Non-pigmented ciliary epithelial cell (primary cell): ENCODE results near the gene ADAMTSL1.

Source experiments
- DNase-seq: peaks from one replicate; pipeline ENCODE4 v3.0.0-alpha.2; 2010; ENCODE audit warnings: low read depth

ADAMTSL1 gene

GRCh38 chr9:18699764-18700163, 225.8 kb downstream of the ADAMTSL1 start:
- no peak for DNase-seq

DNA sequence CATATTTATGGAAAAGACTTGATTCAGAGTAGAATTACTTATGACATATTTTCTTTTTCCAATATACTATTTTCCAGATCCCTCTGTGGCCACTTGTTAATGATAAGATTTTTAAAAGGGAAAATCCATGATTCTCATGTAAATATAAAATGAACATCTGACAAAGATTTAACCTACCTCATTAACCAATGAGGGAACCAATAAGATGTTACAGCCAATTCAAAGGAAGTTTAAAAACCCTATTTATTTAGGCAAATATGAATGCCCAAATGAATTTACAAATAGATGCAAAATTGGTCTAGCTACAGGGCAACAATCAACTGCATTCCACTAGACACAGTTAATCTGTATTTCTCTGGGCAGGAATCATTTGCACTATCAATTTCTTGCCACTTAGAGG, 226.8 kb downstream of the ADAMTSL1 start:
- DNase-seq = no peak

- DNase-seq = no peak
Observed at GRCh38 chr9:18703151-18703900, 229.4 kb downstream of the ADAMTSL1 start.

- DNase-seq = no peak
Observed at GRCh38 chr9:18703901-18704379, 230.0 kb downstream of the ADAMTSL1 start.

DNA sequence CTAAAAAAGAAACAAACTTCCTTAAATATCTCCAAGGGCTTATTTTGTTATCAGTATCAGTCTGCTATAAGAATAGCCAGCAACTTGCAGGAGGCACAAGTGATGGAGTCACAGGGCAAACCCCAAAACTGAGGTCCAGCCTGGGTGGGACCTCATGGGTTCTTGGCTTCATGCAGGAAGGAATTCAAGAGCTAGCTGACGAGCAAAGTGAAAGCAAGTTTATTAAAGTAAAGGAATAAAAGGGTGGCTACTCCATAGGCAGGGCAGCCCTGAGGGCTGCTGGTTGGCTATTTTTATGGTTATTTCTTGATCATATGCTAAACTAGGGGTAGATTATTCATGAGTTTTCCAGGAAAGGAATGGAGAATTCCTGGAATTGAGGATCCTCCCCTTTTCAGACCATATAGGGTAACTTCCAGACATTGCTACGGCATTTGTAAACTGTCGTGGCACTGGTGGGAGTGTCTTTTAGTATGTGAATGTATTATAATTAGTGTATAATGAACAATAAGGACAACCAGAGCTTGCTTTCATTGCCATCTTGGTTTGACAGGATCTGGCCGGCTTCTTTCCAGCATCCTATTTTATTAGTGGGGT, 231.9 kb downstream of the ADAMTSL1 start:
- no peak for DNase-seq

GRCh38 chr9:18706648-18707047, 232.7 kb downstream of the ADAMTSL1 start:
- DNase-seq = no peak

DNA sequence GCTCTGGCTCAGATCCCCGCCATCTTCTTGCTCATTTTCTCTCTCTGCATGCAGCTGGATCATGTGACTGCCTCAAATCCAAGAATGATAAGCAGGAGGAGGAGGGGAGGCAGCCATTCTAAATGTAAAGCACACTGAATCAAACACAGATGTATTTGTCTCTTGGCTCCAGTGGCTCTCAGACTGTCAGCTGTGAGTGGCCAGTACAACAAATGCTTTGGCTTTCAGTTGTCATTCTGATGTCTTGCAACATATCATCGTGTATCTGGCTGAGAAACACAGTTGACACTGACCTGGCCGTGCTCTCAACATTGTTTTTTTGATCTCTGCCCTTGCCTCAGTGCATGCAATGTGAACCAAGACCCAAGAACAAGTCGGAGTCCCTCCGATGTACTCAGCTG, 233.1 kb downstream of the ADAMTSL1 start:
- no peak for DNase-seq

- DNase-seq = no peak
Observed at GRCh38 chr9:18707489-18708205, 233.7 kb downstream of the ADAMTSL1 start.

GRCh38 chr9:18708429-18708828, 234.5 kb downstream of the ADAMTSL1 start:
- no peak for DNase-seq

- no peak for DNase-seq
Observed at GRCh38 chr9:18710065-18710464, 236.1 kb downstream of the ADAMTSL1 start.

DNA sequence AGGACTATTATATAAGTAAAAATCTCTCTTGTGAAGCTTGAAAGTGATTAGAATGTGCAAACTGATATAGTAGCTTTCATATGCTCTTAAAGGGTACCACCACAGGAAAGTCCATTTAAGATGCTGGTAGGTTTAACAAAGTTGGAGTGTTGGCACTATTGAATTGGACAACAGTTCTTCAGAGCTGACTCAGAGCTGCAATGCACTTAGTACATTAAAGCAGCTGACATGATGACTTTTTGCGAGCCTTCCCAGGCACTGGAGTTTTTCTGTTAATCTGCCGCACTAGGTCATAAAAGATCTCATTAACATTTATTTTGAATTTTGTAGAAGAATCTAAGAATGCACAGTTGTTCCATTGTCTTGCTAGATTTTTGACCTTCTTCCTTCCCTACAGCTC, 243.8 kb downstream of the ADAMTSL1 start:
- no peak for DNase-seq

- no peak for DNase-seq
Observed at GRCh38 chr9:18718393-18718792, 244.4 kb downstream of the ADAMTSL1 start.

- DNase-seq = no peak
Observed at GRCh38 chr9:18718932-18719331, 245.0 kb downstream of the ADAMTSL1 start.

DNA sequence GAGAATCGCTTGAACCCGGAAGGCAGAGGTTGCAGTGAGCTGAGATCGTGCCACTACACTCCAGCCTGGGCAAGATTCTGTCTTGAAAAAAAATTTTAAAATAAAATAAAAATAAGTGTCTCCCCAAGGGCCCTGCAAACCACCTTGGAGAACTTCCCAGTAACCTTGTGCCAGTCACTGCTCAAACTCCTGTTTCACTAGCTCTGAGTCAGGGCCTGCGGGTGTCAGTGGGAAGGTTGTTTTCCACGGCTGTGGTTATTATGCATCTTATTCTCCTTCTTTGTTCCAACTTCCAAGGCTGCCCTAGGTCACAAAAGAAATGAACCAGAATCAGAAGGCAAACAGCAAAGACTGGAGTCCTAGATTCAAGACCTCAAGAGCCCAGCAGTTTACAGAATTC, 246.7 kb downstream of the ADAMTSL1 start:
- no peak for DNase-seq

DNA sequence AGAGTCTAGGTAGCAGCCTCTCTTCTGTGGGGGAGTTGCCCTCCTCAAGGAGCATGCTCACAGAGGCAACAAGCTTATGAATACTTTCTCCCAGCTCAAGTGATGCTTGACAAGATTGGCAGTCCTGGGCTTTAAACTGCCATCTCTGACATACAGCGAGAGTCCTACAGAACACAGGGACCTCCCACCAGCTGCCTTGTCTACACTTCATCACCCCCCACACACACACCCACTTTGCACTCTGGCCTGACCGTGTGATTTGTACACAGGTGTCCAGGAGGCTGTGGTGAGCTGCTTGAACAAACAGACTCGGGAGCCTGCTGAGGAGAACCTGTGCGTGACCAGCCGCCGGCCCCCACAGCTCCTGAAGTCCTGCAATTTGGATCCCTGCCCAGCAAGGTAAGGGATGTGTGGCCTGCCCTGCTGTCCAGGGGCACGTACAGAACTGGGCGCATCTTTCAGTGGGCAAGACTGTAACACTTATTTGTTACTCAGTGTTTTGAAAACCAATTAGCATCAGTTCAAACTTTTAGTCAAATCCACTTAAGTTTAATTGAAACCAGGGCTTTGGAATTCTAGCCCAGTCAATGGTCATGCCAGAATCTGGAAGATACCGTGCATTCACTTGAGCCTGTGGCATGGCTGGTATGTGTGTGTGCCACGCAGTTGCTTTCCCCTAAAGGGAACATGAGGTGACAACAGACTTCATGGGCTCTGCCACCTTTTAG, 247.5 kb downstream of the ADAMTSL1 start:
- no peak for DNase-seq

DNA sequence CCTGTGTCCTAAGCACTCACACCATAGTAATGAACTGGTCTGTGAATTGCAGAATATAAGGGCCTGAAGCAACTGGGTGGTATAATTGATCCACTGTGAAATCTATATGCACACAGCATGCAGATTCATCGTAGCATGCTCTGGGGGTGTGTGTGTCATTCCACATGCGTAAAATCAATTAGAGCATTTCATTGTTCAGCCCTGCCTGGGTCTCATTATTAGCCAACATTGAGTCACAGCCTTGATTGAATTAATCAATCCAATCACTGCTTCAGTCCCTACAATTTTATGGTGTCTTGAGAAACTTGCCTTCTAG, 248.0 kb downstream of the ADAMTSL1 start:
- DNase-seq = no peak

DNA sequence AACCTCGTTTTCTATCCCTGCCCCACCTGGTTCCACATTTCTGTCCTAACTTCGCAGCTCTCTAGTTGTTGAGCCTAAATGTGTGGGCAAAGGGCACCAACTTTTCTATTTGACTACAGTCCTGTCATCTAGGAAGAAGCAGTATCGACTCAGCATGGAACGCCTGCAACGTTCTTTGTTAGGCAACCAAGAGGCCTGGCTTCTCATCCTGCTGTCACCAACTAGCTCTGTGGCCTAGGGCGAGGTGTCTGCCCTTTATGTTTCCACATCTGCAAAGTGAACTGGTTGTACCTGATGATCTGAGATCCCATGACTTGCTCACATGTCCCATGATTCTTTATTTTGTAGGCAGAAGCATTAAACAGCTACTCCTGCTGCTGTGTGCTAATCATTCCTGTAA, 248.9 kb downstream of the ADAMTSL1 start:
- no peak for DNase-seq

DNA sequence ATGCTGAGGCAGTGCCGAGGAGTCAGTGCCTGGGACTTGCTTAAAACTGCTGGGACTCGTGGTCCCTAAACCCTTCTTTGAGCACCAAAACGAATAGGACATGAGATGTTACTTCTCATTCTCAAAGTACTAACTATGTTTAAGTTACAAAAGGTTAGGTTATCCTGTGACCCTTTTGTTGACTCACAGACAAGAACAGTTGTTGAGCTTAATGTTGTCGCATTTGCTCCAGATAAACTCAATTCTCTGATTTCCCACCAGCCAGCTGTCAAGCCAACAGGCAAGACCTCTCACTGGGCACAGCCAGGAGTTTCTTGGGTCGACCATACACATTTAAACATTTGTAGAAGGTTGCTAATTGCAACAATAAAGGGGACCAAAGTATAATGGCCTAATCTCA, 249.4 kb downstream of the ADAMTSL1 start:
- DNase-seq = no peak

GRCh38 chr9:18726546-18726945, 252.6 kb downstream of the ADAMTSL1 start:
- no peak for DNase-seq

DNA sequence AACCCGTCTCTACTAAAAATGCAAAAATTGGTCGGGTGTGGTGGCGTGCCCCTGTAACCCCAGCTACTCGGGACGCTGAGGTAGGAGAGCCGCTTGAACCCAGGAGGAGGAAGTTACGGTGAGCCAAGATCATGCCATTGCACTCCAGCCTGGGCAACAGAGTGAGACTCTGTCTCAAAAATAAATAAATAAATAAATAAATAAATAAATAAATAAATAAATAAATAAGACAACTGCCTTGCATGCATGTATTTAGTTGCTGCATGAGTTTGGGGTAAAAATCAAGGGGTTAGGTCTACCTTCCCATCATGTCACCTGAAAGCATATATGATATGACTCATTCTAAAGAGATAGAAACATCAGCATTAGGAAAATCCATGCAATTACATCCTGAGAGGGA, 254.0 kb downstream of the ADAMTSL1 start:
- no peak for DNase-seq

- no peak for DNase-seq
Observed at GRCh38 chr9:18728642-18729041, 254.7 kb downstream of the ADAMTSL1 start.

DNA sequence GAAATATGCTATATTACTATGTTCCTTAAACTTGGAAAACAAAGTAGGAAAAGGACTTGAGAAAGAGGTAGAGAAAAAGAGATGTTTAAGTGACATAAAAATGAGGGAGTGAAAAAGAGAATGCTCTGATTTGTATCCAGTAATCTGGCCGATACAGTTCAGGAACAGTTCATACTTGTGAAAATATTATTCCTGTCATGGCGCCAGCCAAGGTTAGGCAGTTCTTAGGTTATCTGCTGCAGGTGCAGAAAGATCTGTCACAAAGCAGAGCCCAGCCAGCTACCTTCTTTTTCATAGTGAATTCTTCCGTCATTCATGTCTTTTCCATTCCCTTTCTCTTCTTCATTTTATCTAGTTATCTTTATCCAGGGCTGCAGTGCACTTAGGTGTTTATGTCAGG, 256.3 kb downstream of the ADAMTSL1 start:
- no peak for DNase-seq

GRCh38 chr9:18739127-18739526, 265.2 kb downstream of the ADAMTSL1 start:
- no peak for DNase-seq
